GM12875 (cell line): ENCODE measurements around the gene ST8SIA4.
"Not testable (repeated sequence)": the region's sequence is repeated elsewhere in the genome, so short reads cannot be mapped to it uniquely, and the experiment has no call there.

Source experiments
- H3K4me3 ChIP-seq: one replicate; pipeline ENCODE4 v1.5.1; 2011; ENCODE audit warnings: low read depth, low read length, control low read depth
- CTCF ChIP-seq: IDR thresholded peaks from 2 replicates; pipeline ENCODE4 v1.5.1; 2011; ENCODE audit warnings: low read depth, mild to moderate bottlenecking, control low read depth, inconsistent platforms, low read length, moderate library complexity, borderline replicate concordance; ENCODE audit not compliant: insufficient read depth

The ST8SIA4 gene

GRCh38 chr5:100790170-100790665 lies 112.9 kb downstream of the ST8SIA4 start:
- no peak for TF ChIP-seq CTCF
- no peak overlapping the region for H3K4me3 ChIP-seq

GRCh38 chr5:100789694-100790093 lies 113.4 kb downstream of the ST8SIA4 start:
- H3K4me3 ChIP-seq = no peak overlapping the region

GRCh38 chr5:100788417-100788816 lies 114.7 kb downstream of the ST8SIA4 start:
- H3K4me3 ChIP-seq = no peak overlapping the region
- TF ChIP-seq CTCF = no peak

More at GRCh38 chr5:100789694-100790093, 113.4 kb downstream of the ST8SIA4 start:
- no peak for TF ChIP-seq CTCF

DNA sequence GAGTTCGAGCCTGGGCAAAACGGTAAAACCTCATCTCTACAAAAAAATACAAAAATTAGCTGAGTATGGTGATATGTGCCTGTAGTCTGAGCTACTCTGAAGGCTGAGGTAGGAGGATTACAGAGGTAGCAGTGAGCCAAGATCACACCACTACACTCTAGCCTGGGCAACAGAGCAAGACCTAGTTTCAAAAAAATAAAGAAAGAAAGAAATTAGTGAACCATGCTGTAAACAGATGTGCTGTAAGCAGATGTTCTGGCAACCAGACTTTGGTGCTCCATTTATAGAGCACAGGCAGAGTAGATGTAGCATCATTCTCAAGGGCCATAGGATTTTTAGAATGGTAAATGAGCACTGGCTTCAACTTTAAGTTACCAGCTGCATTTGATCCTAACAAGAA lies 115.4 kb downstream of the ST8SIA4 start:
- no peak for TF ChIP-seq CTCF

GRCh38 chr5:100785536-100785935 lies 117.5 kb downstream of the ST8SIA4 start:
- H3K4me3 ChIP-seq = not testable (repeated sequence)

More for the DNA sequence above, 115.4 kb downstream of the ST8SIA4 start:
- H3K4me3 ChIP-seq = no peak overlapping the region

DNA sequence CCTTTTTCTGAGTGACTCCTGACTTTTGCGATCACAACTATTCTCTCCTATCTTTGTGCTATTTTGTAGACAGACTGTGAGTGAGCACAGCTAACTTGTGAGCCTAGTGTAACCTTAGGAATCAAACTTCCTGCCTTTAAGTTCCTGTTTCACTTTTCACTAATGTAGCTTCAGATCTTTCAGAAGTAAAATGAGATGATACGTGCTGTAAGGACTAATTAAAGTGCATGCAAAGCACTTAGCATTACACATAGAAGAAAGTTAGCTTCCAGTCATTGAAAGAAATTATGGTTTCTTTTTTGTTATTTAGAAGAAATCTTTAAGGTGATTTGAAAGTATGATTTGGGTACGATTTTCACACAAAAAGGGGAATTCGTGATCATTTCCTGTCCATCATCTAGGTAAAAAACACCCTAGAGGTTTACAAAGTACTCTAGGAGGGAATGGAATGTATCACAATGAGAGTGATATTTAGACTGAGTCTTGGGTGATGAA lies 122.7 kb downstream of the ST8SIA4 start:
- H3K4me3 ChIP-seq = no peak overlapping the region
- no peak for TF ChIP-seq CTCF

DNA sequence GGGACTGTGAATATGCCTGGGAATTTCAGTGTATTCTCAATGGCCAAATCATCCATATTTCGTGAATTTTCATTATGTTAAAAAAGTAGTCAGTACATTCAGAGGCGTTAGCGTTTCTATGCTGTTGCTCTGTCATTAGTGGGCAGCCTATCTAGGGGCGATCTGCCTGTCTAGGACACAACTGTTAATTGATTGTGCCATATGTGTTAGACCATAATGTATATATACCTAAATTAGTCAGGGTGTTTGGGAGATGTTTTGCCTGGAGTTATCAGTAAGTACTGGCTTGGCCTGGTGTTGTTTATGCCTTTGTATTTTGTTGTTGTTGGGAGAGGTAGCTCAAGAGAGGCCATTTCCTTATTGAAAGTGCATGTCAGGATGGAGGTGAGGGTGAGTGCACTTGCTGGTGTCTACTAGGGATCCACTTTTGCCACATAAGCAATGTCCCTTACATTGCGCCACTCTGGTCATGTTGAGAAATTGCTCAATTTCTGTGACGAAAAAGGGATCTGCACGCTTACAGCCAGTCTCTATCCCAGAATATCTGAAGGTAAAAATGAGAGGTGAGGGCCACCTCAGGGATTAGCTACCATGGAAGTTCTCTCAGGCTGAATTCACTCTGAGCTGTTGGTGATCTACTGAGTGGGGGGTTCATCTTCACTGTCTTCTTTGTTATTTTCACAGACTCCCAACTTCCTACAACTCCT lies 123.3 kb downstream of the ST8SIA4 start:
- no peak for TF ChIP-seq CTCF
- no peak overlapping the region for H3K4me3 ChIP-seq
